Transverse colon (tissue), 4 donors: ENCODE data around the gene CYP19A1. TPM values are rescaled to one million over a fixed set of nuclear protein-coding genes. Genes with fewer than 3 reads are reported as not detected.

ENCODE experiments used
- DNase-seq: peaks from one replicate; pipeline ENCODE4 v3.0.0-alpha.2; 2019
- H3K27ac ChIP-seq, 4 donors: fragments of 200-600 bp; sonication (generic); 2 replicates each; pipeline ENCODE4 v1.5.1; 2016 to 2018; ENCODE audit warnings: inconsistent platforms in 4 of 4
- H3K27me3 ChIP-seq: fragments of 200-600 bp; sonication (generic); 2 replicates; pipeline ENCODE4 v1.5.1; 2017; ENCODE audit warnings: inconsistent platforms
- H3K36me3 ChIP-seq, 4 donors: fragments of 200-600 bp; sonication (generic); 2 replicates each; pipeline ENCODE4 v1.5.1; 2017 to 2019; ENCODE audit warnings: inconsistent platforms in 4 of 4
- H3K4me1 ChIP-seq, 4 donors: fragments of 200-600 bp; sonication (generic); 2 replicates each; pipeline ENCODE4 v1.5.1; 2017 to 2020; ENCODE audit warnings: inconsistent platforms in 4 of 4
- H3K4me3 ChIP-seq, 4 donors: fragments of 200-600 bp; sonication (generic); 1 replicate in 1 of 4; 2 replicates in 3 of 4; pipeline versions ENCODE4 v1.5.1 to v1.6.1; 2017 to 2019; ENCODE audit warnings: inconsistent platforms in 4 of 4
- H3K9me3 ChIP-seq, 2 donors: fragments of 200-600 bp; sonication (generic); 2 replicates each; pipeline ENCODE4 v1.5.1; 2017 to 2019; ENCODE audit warnings: inconsistent platforms in 2 of 2
- CTCF ChIP-seq, 5 experiments: fragments of 200-600 bp in 3 of 5; fragments of 450-650 bp in 2 of 5; sonication (generic) in 3 of 5; IDR thresholded peaks; 1 replicate in 2 of 5; 2 replicates in 3 of 5; pipeline ENCODE4 v1.5.1; 2016 to 2017; ENCODE audit warnings: antibody characterized with exemption in 5 of 5, inconsistent platforms in 3 of 5, mild to moderate bottlenecking in 2 of 5, moderate library complexity in 1 of 5
- EP300 ChIP-seq: sonication (generic); formaldehyde crosslinking; IDR thresholded peaks from one replicate; pipeline ENCODE4 v1.6.1; 2017; ENCODE audit warnings: antibody characterized with exemption, low read depth
- POLR2A ChIP-seq: fragments of 450-650 bp; IDR thresholded peaks from one replicate; pipeline ENCODE4 v1.6.1; 2016; ENCODE audit warnings: antibody characterized with exemption, mild to moderate bottlenecking, moderate library complexity
- POLR2AphosphoS5 ChIP-seq, 3 donors: sonication (generic); formaldehyde crosslinking; IDR thresholded peaks; one replicate each; pipeline ENCODE4 v1.6.1; 2016; ENCODE audit warnings: antibody characterized with exemption in 3 of 3
- WGBS, 2 donors: methylation state at CpG; one replicate each; pipeline ENCODE4 v1.1.5; 2018; ENCODE audit warnings: low coverage in 1 of 2; 5-methylcytosine and 5-hydroxymethylcytosine counted together
- in situ Hi-C, 4 donors: fragments of 200-750 bp; cut with MboI; loops; one replicate each; pipeline versions ENCODE4 v1.15.0 to v1.15.1; 2017; ENCODE audit warnings: low sequenced_read_pairs in 3 of 4, low pct_ligation_motif_present in 1 of 4, low pct_unique_long_range_greater_than_20kb in 1 of 4
- intact Hi-C: fragments of 100-400 bp; cut with DNase I; formaldehyde crosslinking; loops from one replicate; pipeline ENCODE4 v1.15.1; 2023; ENCODE audit warnings: low total_unique reads
- total RNA-seq, 4 donors: library from RNA; depleted of rRNA; stranded (reverse); fragments of >200 nt; gene quantifications; one replicate each; pipeline ENCODE4 v1.1.0, GENCODE V29; 2016

The CYP19A1 gene
- total RNA-seq, 4 donors from 2014 or later = not detected

GRCh38 chr15:51181905-51182304, 156.5 kb downstream of the CYP19A1 start:
- in situ Hi-C loops = no loop called here
- no peak for DNase-seq

GRCh38 chr15:51181221-51181620, 157.2 kb downstream of the CYP19A1 start:
- Histone ChIP-seq H3K27me3 (no peaks in the 10 kb centered on the region), H3K9me3 (no peaks in the 10 kb centered on the region), H3K27ac (no peak overlapping the region), H3K4me1 (peaks cover 0 to 25% (median 8%) of the 10 kb centered on the region in 4 donors), H3K4me3 (no peak overlapping the region), H3K36me3 (no peaks in the 10 kb centered on the region)
- TF ChIP-seq POLR2A (no peak), CTCF (IDR thresholded peaks at IDR 0.05) (no peak), EP300 (no peak), POLR2AphosphoS5 (IDR thresholded peaks at IDR 0.05) (no peak)
- 82% methylated on average over 3 of the region's 3 CpGs; no CpG with 5 or more reads in 1 of the 2 donors for WGBS, 2 donors
- DNase-seq = no peak
- intact Hi-C loops = no loop called here
- in situ Hi-C loops = no loop called here

More at GRCh38 chr15:51181905-51182304, 156.5 kb downstream of the CYP19A1 start:
- Histone ChIP-seq H3K9me3 (no peaks in the 10 kb centered on the region), H3K4me1 (peaks cover 0 to 25% (median 8%) of the 10 kb centered on the region in 4 donors), H3K27me3 (no peaks in the 10 kb centered on the region), H3K4me3 (no peak overlapping the region), H3K27ac (no peak overlapping the region), H3K36me3 (no peaks in the 10 kb centered on the region)
- TF ChIP-seq CTCF (IDR thresholded peaks at IDR 0.05) (no peak), POLR2A (no peak), EP300 (no peak), POLR2AphosphoS5 (IDR thresholded peaks at IDR 0.05) (no peak)
- intact Hi-C loops = no loop called here
- 33% methylated on average over 1 of the region's 1 CpG; no CpG with 5 or more reads in 1 of the 2 donors for WGBS, 2 donors

- no peak for TF ChIP-seq CTCF (IDR thresholded peaks at IDR 0.05)
- TF ChIP-seq POLR2A = no peak
- no peak for TF ChIP-seq EP300
- TF ChIP-seq POLR2AphosphoS5 (IDR thresholded peaks at IDR 0.05) = no peak
- no peaks in the 10 kb centered on the region for H3K36me3 ChIP-seq
- no peak overlapping the region for H3K27ac ChIP-seq
- intact Hi-C loops (no loop called here), in situ Hi-C loops (no loop called here)
- H3K9me3 ChIP-seq = no peaks in the 10 kb centered on the region
- no peak overlapping the region for H3K4me3 ChIP-seq
- WGBS, 2 donors = 50 to 81% methylated on average over 1 of the region's 1 CpG
- DNase-seq = no peak
- no peaks in the 10 kb centered on the region for H3K27me3 ChIP-seq
- H3K4me1 ChIP-seq = peaks cover 0 to 25% (median 8%) of the 10 kb centered on the region in 4 donors
Measured at GRCh38 chr15:51180534-51180933, 157.9 kb downstream of the CYP19A1 start.

GRCh38 chr15:51180011-51180410, 158.4 kb downstream of the CYP19A1 start:
- Histone ChIP-seq H3K9me3 (no peaks in the 10 kb centered on the region), H3K27ac (no peak overlapping the region), H3K27me3 (no peaks in the 10 kb centered on the region), H3K36me3 (no peaks in the 10 kb centered on the region), H3K4me3 (no peak overlapping the region), H3K4me1 (peaks cover 0 to 23% (median 8%) of the 10 kb centered on the region in 4 donors)
- intact Hi-C loops = no loop called here
- in situ Hi-C loops = no loop called here
- 55 to 84% methylated on average over 3 of the region's 3 CpGs for WGBS, 2 donors
- no peak for TF ChIP-seq POLR2AphosphoS5 (IDR thresholded peaks at IDR 0.05)
- TF ChIP-seq POLR2A = no peak
- no peak for TF ChIP-seq CTCF (IDR thresholded peaks at IDR 0.05)
- no peak for TF ChIP-seq EP300
- no peak for DNase-seq
